ENCODE results near the gene SLC66A3.

Gene SLC66A3

DNA sequence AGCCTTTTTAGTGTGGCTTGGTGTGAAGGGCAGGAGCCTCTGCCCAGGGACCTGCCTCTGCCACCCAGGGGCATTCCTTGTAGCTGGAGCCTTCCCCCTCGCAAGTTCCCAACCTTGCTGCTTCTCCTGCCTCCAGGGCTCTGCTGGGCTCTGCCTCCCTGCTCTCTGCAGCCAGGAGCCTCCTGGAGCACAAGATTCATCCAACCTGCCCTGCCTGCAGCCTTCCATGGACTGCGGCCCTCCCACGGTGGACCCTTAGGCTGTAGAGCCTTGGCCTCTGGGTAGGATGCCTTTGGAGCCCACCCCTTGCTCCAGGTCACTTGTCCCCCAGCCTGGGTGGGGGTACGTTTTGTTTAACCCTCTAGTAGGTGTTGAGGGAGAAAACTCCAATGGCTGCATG lies 2.5 kb downstream of the SLC66A3 start:
- TF ChIP-seq, protein P1, sequence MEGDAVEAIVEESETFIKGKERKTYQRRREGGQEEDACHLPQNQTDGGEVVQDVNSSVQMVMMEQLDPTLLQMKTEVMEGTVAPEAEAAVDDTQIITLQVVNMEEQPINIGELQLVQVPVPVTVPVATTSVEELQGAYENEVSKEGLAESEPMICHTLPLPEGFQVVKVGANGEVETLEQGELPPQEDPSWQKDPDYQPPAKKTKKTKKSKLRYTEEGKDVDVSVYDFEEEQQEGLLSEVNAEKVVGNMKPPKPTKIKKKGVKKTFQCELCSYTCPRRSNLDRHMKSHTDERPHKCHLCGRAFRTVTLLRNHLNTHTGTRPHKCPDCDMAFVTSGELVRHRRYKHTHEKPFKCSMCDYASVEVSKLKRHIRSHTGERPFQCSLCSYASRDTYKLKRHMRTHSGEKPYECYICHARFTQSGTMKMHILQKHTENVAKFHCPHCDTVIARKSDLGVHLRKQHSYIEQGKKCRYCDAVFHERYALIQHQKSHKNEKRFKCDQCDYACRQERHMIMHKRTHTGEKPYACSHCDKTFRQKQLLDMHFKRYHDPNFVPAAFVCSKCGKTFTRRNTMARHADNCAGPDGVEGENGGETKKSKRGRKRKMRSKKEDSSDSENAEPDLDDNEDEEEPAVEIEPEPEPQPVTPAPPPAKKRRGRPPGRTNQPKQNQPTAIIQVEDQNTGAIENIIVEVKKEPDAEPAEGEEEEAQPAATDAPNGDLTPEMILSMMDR (conservative IDR thresholded peaks at IDR 0.05) = no peak
- no peak overlapping the region for H3K27ac ChIP-seq

DNA sequence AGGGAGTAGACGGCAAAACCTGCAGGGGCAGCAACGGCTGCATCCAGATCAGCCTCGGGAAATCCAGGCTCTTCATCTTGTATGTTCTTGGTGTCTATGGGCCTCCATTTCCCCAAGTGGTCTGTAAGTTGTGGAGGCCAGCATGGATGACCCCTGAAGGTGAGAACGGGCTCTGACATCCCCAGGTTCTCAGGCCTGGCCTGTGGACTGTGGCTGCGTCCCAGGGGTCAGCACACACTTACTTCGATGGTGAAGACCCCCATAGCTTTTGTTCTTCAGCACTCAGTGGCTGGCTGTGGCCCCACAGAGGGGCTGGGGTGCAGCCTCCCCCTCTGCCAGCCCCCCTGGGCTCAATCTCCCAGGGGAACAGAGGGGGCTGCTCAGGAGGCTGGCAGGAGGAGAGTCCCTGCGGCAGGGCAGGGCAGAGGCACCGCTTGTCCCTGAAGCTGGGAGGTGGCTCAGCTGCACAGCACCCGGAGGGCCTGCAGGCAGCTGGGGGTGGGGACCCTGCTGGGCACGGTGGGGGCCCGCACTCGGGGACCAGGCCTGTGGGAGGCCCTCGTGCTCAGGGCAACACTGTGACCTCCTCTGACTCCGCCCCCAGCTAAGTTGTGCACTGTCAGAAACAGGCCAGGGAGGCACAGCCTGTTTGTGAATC lies 3.8 kb downstream of the SLC66A3 start:
- TF ChIP-seq, protein P1 (conservative IDR thresholded peaks at IDR 0.05) = no peak
- no peak overlapping the region for H3K27ac ChIP-seq

DNA sequence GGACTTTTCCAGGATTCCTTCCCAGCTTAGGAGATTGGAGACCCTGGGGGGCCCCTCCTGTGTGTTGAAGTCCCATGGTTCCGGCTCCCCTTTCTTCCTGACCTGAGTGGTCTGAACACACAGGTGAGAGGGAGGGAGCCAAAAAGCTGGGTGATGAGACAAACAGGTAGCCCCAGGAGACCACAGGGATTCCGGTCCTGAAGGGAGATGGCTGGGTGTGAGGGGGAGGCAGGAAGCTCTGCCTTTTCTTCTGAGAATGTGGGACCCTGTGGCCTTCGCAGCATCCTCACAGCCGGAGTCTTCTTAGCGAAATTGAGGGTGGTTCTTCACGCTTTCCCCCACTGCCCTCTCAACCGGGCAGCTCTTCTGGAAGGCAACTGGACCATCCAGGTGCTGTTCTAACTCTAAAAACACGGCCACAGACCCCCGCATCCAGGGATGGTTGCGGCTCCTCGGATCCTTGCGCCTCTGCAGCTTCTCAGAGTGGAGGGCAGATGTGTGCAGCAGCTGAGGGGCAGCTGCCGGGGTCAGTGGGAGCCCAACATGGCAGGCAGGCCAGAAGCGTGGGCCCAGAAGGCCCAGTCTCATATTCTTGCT lies 4.4 kb downstream of the SLC66A3 start:
- TF ChIP-seq, protein P1 (conservative IDR thresholded peaks at IDR 0.05) = no peak

DNA sequence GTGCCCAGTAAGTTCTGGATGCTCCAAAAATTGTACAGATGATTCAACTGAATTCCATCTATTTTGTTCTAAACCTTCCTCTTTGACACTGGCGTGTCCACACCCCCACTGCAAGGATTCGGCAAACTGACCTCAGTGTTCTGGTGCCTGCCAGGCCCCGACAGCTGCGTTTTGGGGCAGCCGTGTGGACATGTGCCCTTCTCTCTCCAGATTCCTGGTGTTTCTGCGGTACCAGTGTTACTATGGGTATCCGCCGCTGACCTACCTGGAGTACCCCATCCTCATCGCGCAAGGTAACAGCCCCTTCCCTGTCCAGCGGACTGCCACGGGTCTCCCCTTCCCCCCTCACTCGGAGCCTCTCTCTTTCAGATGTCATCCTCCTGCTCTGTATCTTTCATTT lies 5.0 kb downstream of the SLC66A3 start:
- H3K27ac ChIP-seq = no peak overlapping the region
- TF ChIP-seq, protein P1 (conservative IDR thresholded peaks at IDR 0.05) = no peak

More for the DNA sequence above, 4.4 kb downstream of the SLC66A3 start:
- no peak overlapping the region for H3K27ac ChIP-seq

DNA sequence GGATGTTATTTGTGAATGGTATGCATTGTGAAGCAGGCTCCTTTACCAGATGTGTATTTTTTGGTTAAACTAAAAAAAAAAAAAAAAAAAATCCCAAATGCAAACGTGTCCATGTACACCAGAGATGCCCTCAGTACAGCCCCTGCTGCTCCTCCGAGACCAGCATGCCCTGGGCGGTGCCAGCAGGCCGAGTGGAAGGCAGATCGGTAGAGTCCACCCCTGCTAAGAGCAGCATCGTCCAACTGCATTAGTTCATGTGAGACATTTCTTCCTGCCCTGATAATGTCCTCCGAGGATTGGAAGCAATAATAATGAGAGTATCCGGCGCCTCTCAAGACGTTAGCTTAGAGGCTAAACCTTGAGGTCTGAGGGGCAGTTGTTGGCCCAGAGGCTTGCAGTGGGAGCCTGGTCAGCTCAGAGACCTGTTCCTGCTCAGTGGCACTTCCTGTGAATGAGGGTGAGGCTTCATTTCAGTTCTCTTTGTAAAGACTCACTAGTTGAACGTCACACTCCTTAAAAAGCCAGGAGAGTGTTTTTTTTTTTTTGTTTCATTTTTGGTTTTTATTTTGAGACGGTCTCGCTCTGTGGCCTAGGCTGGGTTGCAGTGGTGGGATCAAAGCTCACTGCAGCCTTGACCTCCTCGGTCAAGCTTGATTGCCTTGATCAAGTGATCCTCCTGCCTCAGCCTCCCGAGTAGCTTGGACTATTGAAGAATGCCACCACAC lies 5.6 kb downstream of the SLC66A3 start:
- TF ChIP-seq, protein P1 (conservative IDR thresholded peaks at IDR 0.05) = no peak
- no peak overlapping the region for H3K27ac ChIP-seq

DNA sequence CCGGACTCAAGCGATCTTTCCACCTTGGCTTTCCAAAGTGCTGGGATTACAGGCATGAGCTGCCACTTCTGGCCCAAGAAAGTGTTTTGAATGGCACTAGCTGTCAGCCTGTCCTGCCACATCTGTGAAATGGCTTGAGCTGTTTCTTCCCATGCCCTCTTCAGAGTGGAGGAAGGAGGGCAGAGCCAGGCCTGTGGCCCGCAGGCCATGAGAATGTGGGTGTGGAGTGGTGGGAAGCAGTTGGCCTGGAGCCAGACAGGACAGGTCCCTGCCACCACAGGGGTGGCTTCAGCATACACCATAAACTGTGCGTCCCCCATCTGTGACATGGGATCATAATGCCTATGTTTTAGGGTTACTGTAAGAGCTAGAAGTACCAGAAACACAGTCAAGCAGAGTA lies 6.5 kb downstream of the SLC66A3 start:
- TF ChIP-seq, protein P1 (conservative IDR thresholded peaks at IDR 0.05) = no peak
- H3K27ac ChIP-seq = no peak overlapping the region
